NCI-H82 treated with DMSO at 0.1 percent for 48 hours (cell line): ENCODE data around the gene OR5A2.
"Not testable (repeated sequence)": the region's sequence is repeated elsewhere in the genome, so short reads cannot be mapped to it uniquely, and the experiment has no call there.

Experiments used
- DNase-seq: peaks from one replicate; lab custom pipeline; 2025; ENCODE audit not compliant: unreplicated experiment; lab: John Stamatoyannopoulos, UW

The OR5A2 gene

GRCh38 chr11:59400461-59401261 lies 25.6 kb downstream of the OR5A2 start:
- no peak for DNase-seq

- DNase-seq, result no peak
Measured at GRCh38 chr11:59394186-59394585, 32.0 kb downstream of the OR5A2 start.

GRCh38 chr11:59380263-59381059 lies 45.8 kb downstream of the OR5A2 start:
- no peak for DNase-seq

- not testable (repeated sequence) for DNase-seq
Measured at GRCh38 chr11:59372324-59372723, 53.9 kb downstream of the OR5A2 start.

- DNase-seq, result no peak
Measured at GRCh38 chr11:59368238-59369022, 57.8 kb downstream of the OR5A2 start.
